Activated naive CD4-positive, alpha-beta T cell treated with anti-CD3 and anti-CD28 coated beads, Interleukin-2, amount 50 U/mL, for 72 hours (primary cell): Measurements from ENCODE around the gene ACAD9. TPM values are rescaled to one million over a fixed set of nuclear protein-coding genes. Genes with fewer than 3 reads are reported as not detected.
"Not testable (repeated sequence)": the region's sequence is repeated elsewhere in the genome, so short reads cannot be mapped to it uniquely, and the experiment has no call there.

ENCODE experiments used
- ATAC-seq, 2 donors: fragments of 150-1000 bp; cut with Tn5 transposase; 2 replicates each; pipeline ENCODE4 v1.10.0; 2021; ENCODE audit warnings: mild to moderate bottlenecking in 2 of 2, moderate library complexity in 2 of 2
- DNase-seq, 2 donors: peaks; one replicate each; pipeline ENCODE4 v3.0.0; 2021 to 2022; ENCODE audit warnings: low spot score in 2 of 2
- H3K27ac Mint-ChIP-seq, 2 donors: one replicate each; pipeline ENCODE4 v1.8.0; 2022; ENCODE audit warnings: mild to moderate bottlenecking in 2 of 2, mixed read lengths in 2 of 2
- H3K36me3 Mint-ChIP-seq, 2 donors: one replicate each; pipeline ENCODE4 v1.8.0; 2022; ENCODE audit warnings: mixed read lengths in 2 of 2
- H3K9me3 Mint-ChIP-seq, 2 donors: one replicate each; pipeline ENCODE4 v1.8.0; 2022; ENCODE audit warnings: mixed read lengths in 2 of 2
- total RNA-seq, 2 donors: library from RNA; stranded (reverse); gene quantifications; one replicate each; pipeline ENCODE4 v1.2.3, GENCODE V29; 2022

Gene ACAD9
- total RNA-seq, 2 donors from 2014 or later, result 49.7 to 74.2 TPM

DNA sequence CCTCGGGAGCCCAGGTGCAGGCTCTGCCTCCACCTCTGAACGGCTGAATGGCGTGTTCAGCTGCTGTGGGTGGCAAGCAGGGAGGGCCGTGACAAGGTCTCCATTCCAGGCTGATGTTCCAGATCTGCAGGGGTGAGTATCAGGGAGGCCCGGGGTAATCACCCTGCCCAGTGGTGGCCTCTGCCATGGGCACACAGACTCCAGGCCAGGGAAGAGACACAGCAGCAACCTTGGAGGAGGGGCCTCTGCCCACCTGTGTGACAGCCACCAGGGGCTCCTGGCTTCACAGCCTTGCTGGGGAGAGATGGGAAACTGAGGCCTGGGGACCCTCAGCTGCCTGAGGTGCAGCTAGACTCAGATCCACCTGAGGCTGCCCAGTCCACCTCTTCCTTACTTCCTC, 25.6 kb upstream of the ACAD9 start:
- no peak overlapping the region for H3K27ac Mint-ChIP-seq
- peaks cover 17 to 33% of the 10 kb centered on the region in 2 donors for H3K9me3 Mint-ChIP-seq
- H3K36me3 Mint-ChIP-seq, result peaks cover 19 to 42% of the 10 kb centered on the region in 2 donors
- DNase-seq (no peak), ATAC-seq (no peak)

DNA sequence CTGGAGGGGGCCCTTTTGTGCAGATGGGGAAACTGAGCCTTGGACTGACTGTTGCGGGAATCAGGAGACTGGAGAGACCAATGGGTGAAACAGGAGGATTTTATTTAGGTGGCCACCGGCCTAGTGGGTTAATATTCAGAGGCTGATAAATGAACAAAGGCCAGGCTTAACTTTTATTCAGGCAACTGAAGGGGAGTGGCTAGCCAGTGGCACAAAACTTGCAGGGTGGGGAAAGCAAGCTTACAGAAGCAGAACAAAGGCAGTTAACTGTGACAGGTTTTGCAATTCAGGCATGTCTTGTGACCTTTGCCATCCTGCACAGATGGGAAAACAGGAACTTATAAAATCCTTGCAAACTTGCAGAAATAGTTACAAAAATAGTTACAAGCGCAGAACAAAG, 24.9 kb upstream of the ACAD9 start:
- DNase-seq (no peak), ATAC-seq (no peak)
- no peak overlapping the region for H3K27ac Mint-ChIP-seq

DNA sequence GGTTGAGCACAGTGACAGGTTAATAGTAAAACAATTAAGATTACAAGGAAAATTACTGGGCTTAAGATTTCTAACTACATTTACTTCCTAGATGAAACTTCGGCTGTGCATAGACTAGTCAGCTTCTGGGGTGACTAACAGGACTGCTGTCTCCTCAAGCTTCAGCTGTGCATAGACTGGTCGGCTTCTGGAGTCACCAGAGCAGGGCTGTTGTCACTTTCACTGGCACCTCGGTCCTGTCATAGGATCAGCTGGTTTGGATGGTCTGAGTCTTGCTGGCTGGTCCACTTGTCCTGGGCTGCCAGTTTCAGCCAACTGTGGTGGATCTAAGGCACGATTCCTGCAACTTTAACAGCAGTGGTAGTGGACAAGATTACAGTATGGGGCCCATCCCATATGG, 23.9 kb upstream of the ACAD9 start:
- Mint-ChIP-seq H3K9me3 (peaks cover 26 to 50% of the 10 kb centered on the region in 2 donors), H3K36me3 (peaks cover 37 to 58% of the 10 kb centered on the region in 2 donors), H3K27ac (no peak overlapping the region)
- DNase-seq, result no peak
- no peak for ATAC-seq

More for the DNA sequence above, 24.9 kb upstream of the ACAD9 start:
- Mint-ChIP-seq H3K36me3 (peaks cover 26 to 48% of the 10 kb centered on the region in 2 donors), H3K9me3 (peaks cover 20 to 39% of the 10 kb centered on the region in 2 donors)

DNA sequence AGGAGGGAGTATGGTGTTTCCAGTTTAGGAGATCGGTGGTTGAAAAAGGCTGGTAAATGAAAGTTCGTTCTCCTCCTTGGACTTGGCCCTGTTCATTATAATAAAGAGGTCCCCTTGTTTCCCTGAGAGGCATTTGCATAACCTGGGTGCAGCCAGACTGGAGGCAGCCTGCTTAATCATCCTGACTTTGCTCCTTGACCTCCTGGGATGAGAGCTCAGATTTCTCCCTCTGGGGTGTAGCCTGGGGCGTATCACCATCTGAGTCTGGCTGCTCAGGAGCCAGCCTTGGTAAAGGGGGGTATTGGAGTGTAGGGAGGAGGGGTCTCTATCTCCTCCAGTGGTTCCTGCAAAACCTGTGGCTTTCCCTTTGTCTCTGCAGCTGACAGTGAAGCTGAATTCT, 21.3 kb upstream of the ACAD9 start:
- DNase-seq (no peak), ATAC-seq (no peak)
- Mint-ChIP-seq H3K27ac (peak overlapping the region in 1 of 2 donors; percentile 20), H3K9me3 (peaks cover 36 to 57% of the 10 kb centered on the region in 2 donors), H3K36me3 (peaks cover 47 to 69% of the 10 kb centered on the region in 2 donors)

DNA sequence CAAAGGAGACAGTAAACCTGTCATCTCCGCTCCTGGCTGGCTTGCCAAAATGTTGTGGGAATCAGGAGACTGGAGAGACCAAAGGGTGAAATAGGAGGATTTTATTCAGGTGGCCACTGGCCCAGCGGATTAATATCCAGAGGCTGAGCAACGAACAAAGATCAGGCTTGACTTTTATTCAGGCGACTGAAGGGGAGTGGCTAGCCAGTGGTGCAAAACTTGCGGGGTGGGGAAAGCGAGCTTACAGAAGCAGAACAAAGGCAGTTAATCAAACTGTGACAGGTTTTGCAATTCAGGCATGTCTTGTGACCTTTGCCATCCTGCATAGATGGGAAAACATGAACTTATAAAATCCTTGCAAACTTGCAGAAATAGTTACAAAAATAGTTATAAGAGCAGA, 19.8 kb upstream of the ACAD9 start:
- no peak overlapping the region for H3K27ac Mint-ChIP-seq
- peaks cover 36 to 55% of the 10 kb centered on the region in 2 donors for H3K36me3 Mint-ChIP-seq
- no peak for ATAC-seq
- no peak for DNase-seq
- H3K9me3 Mint-ChIP-seq, result peaks cover 32 to 47% of the 10 kb centered on the region in 2 donors

DNA sequence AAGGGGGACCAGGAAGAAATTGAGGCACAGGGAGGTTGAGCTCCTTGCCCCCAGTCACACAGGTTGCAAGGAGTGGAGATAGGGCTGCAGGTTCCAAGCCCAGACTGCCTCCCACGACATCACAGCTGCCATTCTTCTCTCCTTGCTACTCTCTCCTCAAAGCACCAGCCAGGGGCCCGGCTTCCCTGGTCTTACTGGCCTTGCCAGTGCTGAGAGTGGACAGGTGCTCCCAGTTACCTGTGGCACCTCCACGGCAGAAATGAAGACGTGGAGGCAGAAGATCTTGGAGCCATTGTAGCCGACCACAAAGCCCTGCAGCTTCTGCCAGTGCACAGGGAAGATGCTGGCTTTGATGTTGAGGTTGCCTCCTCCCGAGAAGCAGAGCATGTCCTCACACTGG, 17.9 kb upstream of the ACAD9 start:
- Mint-ChIP-seq H3K9me3 (peaks cover 32 to 40% of the 10 kb centered on the region in 2 donors), H3K36me3 (peaks cover 35 to 47% of the 10 kb centered on the region in 2 donors), H3K27ac (no peak overlapping the region)
- no peak for ATAC-seq
- no peak for DNase-seq

DNA sequence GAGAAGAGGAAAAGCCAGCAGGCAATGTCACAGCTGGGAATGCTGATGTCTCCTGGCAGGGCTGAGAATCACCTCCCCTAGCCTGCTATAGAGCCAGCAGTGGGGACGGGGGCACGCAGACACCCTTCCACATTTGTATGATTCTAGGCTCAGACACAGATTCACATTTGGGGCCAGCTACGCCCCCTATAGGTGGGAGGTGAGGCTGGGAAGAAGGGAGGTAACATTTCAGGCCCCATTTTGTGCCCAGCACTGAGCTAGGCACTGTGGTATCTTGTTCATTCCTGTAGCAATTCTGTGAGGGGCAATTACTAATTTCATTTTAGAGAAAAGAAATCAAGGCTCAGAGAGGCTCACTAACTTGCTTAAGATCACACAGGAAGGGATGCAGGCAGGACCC, 15.9 kb upstream of the ACAD9 start:
- Mint-ChIP-seq H3K36me3 (peaks cover 30 to 31% of the 10 kb centered on the region in 2 donors), H3K9me3 (peaks cover 21 to 27% of the 10 kb centered on the region in 2 donors), H3K27ac (no peak overlapping the region)
- DNase-seq, result peak in 1 of 2 donors; percentile 30
- peak in 1 of 2 donors; percentile 45 for ATAC-seq

DNA sequence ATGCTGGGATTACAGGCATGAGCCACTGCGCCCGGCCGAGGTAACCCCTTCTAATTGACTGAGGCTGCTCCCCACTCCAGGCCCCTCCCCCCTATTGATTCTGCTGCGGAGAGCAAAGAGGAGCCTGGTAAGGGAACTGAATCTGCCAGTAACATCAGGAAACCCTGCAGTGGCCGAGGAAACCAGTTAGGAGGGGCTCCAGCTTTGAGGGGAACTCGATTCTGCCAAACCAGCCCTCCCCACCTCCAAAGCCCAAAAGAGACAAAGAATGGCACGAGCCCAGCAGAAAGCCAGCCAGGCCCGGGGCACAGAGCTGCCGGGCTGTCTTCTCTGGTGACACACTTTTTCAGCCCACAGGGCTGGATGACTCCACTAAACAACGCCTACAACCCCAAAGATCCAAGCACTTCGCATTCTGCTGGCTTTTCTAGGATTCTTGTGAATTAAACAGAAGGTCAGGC, 15.0 kb upstream of the ACAD9 start:
- Mint-ChIP-seq H3K9me3 (peaks cover 17 to 18% of the 10 kb centered on the region in 2 donors), H3K36me3 (peaks cover 22 to 23% of the 10 kb centered on the region in 2 donors), H3K27ac (no peak overlapping the region)
- DNase-seq (no peak), ATAC-seq (no peak)

DNA sequence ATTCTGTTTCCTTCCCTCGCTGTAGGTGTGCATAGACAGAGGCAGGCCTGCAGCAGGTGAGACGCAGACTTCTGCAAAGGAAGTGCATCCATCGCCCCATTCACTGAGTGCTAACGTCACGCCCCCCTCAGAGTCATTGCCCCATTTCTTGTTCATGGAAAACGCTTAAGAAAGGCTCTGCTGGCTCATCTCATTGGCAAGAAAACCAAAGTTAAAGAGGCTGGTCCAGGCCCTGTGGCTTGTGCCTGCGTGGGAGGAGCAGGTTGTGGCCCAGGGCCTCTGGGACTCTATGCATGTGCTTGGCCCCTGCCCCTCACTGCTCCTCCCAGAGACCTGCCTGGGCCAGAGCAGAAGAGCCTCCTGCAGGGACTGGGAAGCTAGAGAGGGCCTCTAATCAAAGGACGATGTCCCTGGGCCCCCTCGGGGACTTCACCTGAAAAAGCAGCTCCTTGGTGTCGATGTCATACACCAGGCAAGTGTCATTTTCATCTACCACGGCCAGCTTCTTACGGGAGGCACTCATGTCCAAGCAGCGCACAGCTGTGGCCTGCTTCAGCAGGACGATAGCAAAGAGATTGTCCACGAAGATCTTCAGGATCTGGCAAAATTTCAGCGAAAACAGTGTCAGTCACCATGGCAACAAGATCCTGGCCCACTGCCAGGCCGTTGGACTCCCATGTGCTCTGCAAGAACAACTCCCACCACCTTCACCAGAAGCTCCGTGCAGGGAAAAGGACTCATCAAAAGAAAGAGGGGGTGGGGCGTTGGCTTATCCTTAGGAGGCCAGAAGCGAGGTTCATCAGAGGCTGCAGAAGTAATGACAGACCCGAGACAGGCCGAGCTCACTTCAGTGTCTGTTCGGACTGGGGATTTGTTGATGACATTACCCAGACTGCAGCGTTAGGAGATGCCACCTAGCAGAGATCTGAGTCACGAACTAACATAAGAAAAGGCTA, 14.3 kb upstream of the ACAD9 start:
- not testable (repeated sequence) for H3K27ac Mint-ChIP-seq, DNase-seq, ATAC-seq
- H3K36me3 Mint-ChIP-seq, result peaks cover 14 to 16% of the 10 kb centered on the region in 2 donors
- peaks cover 11 to 15% of the 10 kb centered on the region in 2 donors for H3K9me3 Mint-ChIP-seq

DNA sequence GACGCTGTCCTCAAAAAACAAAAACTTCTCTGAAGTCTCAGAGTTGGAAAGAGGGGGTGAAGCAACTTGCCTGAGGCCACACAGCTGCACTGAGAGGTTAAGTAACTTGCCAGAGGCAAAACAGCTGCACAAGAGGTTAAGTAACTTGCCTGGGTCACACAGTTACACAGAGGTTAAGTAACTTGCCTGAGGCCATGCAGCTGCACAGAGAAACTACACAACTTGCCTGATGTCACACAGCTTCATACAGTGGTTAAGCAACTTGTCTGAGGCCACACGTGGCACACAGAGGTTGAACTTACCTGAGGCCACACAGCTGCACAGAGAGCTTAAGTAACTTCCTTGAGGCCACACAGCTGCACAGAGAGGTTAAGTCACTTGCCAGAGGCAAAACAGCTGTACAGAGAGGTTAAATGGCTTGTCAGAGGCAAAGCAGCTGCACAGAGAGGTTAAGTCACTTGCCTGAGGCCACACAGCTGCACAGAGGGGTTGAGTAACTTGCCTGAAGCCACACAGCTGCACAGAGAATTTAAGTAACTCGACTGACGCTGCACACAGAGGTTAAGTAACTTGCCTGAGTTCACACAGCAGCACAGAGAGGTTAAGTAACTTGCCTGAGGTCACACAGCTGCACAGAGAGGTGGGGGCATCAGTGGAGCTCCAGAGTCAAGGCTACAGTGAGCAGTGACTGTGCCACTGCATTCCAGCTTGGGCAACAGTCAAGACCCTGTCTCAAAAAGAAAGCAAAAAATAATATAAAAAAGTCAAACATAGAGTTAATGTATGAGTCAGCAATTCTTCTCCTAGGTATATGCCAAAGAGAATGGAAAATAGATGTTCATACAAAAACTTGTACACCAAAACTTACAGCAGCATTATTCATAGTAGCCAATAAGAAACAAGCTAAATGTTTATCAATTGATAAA, 12.0 kb upstream of the ACAD9 start:
- DNase-seq, result no peak
- ATAC-seq, result peak; percentile 24 to 67
- no peaks in the 10 kb centered on the region for H3K9me3 Mint-ChIP-seq
- no peaks in the 10 kb centered on the region for H3K36me3 Mint-ChIP-seq
- H3K27ac Mint-ChIP-seq, result peak overlapping the region; percentile 15 to 54

DNA sequence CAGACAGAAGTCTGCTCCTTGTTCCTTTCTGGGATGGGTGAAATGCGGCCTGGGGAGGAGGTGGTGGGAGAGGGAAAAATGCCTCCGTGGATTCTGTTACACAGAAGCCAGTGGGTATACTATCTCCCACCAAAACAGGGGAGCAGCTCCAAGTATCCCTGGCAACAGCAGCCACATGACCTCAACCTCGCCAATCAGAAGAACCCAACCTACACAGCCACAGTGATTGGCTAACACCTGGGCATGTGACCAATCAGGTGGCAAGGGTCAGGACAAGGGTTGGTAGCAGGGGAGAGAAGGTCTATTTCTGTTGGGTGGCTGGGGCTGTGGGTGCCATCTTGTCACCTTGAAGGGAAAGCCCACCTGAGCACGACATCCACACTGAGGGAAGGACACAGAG, 9.1 kb upstream of the ACAD9 start:
- no peaks in the 10 kb centered on the region for H3K9me3 Mint-ChIP-seq
- H3K27ac Mint-ChIP-seq, result peak overlapping the region in 1 of 2 donors; percentile 40
- no peaks in the 10 kb centered on the region for H3K36me3 Mint-ChIP-seq
- DNase-seq (no peak), ATAC-seq (no peak)

DNA sequence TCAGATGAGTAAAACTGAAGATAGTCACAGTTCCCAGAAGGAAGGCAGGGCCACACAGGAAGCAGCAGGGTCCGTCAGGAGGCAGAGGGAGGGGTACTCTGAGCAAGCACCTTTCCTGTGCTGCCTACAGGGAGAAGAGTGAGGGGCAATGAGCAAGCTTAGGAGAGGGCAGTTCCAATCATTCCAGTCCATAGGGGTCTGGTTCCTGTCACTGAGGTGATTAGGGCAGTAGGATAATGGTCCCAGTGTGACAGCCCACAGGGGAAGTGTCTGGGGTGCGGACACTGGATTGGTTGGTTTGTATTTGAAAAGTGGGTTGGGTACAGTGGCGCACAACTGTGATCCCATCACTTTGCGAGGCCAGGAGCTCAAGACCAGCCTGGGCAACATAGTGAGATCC, 7.1 kb upstream of the ACAD9 start:
- ATAC-seq (no peak), DNase-seq (no peak)
- Mint-ChIP-seq H3K36me3 (no peaks in the 10 kb centered on the region), H3K27ac (peak overlapping the region in 1 of 2 donors; percentile 5), H3K9me3 (no peaks in the 10 kb centered on the region)

DNA sequence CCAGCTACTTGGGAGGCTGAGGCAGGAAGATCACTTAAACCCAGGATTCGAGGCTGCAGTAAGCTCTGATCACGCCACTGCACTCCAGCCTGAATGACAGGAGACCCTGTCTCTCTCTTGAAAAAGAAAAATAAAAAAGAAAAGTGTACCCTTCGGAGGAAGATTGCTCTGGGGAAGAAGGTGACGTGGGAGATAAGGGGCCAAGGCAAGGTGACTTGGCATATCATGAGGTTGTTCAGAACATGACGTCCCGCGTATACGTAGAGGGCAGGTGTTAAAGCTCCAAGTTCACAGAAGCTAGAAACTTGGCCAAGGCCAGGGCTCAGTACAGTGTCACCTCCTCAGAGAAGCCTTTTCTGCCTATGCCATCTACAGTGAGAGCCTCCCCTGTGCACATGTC, 6.7 kb upstream of the ACAD9 start:
- Mint-ChIP-seq H3K36me3 (peaks cover 0 to 3% of the 10 kb centered on the region in 2 donors), H3K9me3 (no peaks in the 10 kb centered on the region), H3K27ac (no peak overlapping the region)
- DNase-seq, result no peak
- ATAC-seq, result no peak

DNA sequence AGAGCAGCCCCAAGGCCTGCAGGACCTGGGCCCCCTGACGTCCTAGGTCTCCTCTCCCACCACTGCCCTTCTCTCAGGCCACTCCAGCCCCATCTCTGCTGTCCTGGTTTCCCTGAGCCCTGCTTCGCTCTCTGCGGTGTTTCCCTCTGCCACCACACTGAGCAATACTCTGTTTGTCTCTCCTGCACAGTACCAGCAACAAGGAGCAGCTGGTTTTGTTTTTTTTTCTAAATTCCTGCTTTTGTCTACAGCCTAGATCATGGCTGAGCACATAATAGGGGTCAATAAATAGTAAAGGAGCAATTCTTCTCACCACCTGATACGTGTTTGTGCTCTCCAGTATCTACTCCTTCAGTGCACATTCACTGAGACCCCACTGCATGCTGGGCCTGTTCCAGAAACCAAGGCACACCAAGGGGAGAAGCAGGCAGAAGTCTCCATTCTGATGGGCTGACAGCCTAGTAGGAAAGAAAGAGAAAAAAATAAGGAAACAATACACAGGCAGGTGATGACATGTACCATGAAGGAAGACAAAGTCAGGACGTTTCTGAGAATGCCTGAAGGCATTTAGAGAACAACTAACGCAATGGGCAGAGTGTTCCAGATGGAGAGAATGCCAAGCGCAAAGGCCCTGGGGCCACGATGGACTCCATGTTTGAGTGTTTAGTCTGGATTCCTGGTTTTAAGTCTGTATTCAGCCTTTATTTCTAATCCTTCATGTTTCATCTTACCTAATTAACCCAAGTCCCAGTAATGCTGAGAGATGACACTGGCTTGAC, 6.0 kb upstream of the ACAD9 start:
- H3K9me3 Mint-ChIP-seq, result no peaks in the 10 kb centered on the region
- H3K36me3 Mint-ChIP-seq, result peaks cover 1 to 7% of the 10 kb centered on the region in 2 donors
- no peak overlapping the region for H3K27ac Mint-ChIP-seq
- DNase-seq, result no peak
- ATAC-seq, result no peak

DNA sequence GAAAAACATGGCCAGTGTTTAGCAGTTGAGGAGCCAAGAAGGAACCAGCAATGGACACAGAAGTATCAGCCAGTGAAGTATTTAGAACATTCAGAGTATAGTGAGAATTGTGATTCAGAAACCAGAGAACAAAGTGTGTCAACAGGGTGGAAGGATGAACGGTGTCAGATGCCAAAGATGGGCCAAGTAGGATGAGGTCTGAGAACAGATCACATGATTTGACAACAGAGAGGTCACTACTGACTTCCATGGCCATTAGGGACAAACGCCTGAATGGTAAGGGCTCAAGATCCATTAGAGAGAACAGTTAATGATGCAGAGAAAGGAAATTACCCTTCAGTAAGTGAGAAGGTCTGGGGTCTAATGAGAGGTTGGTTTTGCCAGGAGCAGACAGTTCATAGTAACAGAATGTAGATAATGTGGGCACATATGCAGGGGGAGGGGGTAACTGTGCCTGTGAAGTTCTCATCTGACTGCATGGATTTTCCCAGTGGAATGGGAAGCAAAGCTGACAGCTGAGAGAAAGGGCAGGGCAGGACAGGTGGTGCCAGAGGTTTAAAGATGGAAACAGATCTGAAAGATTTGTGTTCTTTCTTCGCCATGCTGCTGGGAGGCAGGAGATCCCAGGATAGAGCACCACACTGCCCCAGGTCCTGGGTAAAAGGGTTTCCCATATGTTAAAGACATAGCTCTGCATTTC, 4.8 kb upstream of the ACAD9 start:
- ATAC-seq, result no peak
- no peak overlapping the region for H3K27ac Mint-ChIP-seq
- H3K9me3 Mint-ChIP-seq, result no peaks in the 10 kb centered on the region

More for the DNA sequence above, 4.8 kb upstream of the ACAD9 start:
- no peak for DNase-seq
- peaks cover 10 to 19% of the 10 kb centered on the region in 2 donors for H3K36me3 Mint-ChIP-seq
